NT2/D1 (cell line): ENCODE measurements around the gene FAM117A.

Experiments used
- SUZ12 ChIP-seq: IDR thresholded peaks from 2 replicates; pipeline ENCODE4 v1.6.1; 2011; ENCODE audit not compliant: insufficient read length, insufficient read depth; ENCODE audit errors: extremely low read depth
- ZNF274 ChIP-seq: IDR thresholded peaks from 2 replicates; pipeline ENCODE4 v1.6.1; 2011; ENCODE audit warnings: mild to moderate bottlenecking, low read depth, low read length

- no peak for TF ChIP-seq SUZ12
- TF ChIP-seq ZNF274, result no peak
Measured at GRCh38 chr17:49779156-49779738, 15.3 kb upstream of the FAM117A start.
